Measurements from ENCODE around the gene RNFT2.

RNFT2 gene

DNA sequence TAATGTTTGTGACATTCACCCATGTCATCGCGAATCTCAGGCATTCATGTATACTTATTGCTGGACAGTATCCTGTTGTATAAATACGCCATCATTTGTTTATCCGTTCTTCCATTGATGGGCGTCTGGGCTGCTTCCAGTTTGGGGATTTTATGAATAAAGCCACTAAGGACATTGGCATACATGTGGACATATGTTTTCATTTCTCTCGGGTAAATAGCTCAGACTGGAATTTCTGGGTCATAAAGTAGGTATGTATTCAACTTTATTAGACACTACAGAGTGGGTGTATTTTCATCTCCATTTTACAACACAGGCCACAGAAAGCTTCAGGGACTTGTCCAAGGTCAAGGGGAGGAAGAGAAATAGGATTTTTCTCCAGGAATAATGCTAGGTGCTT is 94.2 kb downstream of the RNFT2 start:
- no peak for DNase-seq (ENCODE audit: low read depth in 2 of 2)

DNA sequence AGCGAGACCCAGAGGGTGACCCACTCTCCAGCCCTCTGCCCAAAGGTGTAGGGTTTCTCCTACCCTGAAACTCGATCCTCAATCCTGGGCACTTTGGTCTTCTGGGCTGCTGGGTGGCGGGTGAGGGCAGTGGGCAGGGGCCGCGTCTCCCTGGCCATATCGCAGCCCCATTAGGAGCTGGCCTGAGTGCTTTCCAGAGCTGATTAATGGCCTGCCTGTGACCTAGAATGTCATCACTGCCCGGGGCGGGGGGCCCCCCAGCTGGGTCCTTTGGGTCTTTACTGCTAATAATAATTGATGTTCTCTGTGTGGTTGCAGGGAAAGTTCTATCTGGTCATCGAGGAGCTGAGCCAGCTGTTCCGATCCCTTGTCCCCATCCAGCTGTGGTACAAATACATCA is 95.4 kb downstream of the RNFT2 start:
- no peak for DNase-seq (ENCODE audit: low read depth in 2 of 2)

DNA sequence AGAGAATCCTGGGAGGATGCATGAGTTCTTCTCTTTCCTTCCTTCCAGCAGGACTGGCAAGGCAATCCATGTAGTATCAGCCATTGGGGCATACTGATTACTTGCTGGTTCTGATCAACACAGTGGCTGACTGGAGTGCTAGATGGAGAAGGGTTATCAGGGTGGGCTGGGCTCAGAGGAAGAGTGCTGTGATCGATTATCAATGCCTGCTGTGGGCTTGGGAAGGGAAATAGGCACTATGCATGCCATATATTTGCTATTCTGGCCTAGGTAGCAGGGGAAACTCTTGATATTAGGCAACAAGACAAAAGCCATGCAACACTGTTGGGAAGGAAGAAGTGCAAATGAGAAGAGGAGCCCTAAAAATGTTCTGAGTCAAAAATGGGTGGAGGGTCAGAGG is 97.4 kb downstream of the RNFT2 start:
- DNase-seq (ENCODE audit: low read depth in 2 of 2), result no peak

DNA sequence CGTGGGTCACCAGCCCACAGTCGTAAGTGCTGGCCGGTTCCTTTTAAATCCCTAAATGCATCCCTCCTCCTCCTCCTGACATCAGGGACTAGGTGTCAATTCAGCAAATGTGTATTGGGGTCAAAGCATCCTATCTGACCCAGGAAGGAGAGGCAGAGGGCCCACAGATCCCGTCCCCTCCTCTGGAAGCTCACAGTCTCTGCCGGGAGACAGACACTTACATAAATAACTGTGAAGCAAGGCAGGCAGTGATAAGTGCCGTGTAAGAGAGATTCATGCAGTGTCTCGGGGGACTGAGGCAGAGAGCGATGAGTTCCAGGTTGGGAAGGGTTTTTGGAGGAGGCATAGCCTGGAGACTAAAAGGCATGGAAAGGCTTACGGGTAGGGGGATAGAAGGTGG is 99.0 kb downstream of the RNFT2 start:
- DNase-seq (ENCODE audit: low read depth in 2 of 2), result no peak

DNA sequence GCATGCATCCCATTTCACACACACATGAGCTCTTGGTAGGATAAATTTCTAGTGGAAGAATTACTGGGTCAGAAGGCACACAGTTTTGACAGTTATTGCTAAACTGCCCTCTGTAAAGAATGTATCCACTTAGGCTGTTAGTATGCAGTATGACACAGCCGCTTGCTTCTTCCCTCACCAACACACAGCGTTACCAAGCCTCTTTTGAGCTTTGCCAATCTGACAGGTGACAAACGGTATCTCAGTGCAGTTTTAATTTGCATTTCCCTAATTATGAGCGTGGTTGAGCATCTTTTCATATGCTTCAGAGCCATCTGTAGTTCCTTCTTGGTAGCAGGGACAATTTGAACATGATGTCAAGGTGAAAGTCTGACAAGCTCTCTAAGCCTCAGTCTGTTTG is 100.2 kb downstream of the RNFT2 start:
- DNase-seq (ENCODE audit: low read depth in 2 of 2), result no peak

DNA sequence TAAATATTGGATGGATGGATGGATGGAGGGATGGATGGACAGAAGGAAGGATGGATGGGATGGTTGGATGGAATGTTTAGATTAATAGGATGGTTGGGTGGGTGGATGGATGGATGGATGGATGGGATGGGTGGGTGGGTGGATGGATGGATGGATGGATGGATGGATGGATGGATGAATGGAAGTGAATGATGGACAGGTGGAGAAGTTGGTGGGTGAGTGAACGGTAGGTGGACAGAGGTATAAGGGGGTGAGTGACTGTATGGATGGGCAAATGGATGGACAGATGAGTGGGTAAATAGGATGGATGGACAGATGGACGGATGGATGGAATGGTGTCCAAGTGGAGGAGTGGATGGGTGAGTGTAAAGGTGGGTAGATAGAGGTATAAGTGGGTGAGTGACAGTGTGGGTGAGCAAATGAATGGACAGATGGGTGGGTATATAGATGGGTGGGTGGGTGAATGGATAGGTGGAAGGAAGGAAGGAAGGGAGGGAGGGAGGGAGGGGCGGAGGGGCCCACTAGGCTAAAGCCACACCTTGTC is 101.2 kb downstream of the RNFT2 start:
- no peak for DNase-seq (ENCODE audit: low read depth in 2 of 2)

DNA sequence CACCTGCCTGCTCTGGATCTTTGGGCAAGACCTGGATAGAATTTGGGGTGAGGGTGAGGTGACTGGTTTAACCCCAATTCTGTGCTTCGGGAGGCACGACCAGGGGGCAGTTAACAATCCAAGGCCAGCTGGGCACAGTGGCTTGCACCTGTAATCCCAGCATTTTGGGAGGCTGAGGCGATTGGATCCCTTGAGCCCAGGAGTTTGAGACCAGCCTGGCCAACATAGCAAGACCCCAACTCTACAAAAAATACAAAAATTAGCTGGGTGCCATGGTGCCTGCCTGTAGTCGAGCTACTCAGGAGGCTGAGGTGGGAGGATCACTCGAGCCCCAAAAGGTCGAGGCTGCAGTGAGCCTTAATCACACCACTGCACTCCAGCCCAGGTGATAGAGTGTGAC is 105.0 kb downstream of the RNFT2 start:
- DNase-seq (ENCODE audit: low read depth in 2 of 2), result no peak

DNA sequence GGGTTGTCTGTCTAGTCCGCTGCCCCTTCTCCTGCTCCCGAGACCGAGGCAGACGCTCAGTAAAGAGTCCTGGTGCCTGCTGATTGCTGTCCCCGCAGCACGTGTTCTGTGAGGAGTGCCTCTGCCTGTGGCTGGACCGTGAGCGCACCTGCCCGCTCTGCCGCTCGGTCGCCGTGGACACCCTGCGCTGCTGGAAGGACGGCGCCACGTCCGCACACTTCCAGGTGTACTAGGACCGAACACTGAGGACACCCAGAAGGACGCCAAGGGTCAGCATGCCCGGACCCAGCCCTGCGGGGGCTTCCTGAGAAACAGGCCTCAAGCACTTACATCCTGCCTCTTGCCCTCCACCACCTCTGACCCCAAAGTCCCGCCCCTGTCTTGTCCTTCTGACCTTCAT is 111.1 kb downstream of the RNFT2 start:
- no peak for DNase-seq (ENCODE audit: low read depth in 2 of 2)

DNA sequence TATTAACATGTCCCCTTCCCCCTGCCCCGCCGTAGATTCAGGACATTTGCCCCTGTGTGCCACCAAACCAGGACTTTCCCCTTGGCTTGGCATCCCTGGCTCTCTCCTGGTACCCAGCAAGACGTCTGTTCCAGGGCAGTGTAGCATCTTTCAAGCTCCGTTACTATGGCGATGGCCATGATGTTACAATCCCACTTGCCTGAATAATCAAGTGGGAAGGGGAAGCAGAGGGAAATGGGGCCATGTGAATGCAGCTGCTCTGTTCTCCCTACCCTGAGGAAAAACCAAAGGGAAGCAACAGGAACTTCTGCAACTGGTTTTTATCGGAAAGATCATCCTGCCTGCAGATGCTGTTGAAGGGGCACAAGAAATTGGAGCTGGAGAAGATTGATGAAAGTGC is 114.2 kb downstream of the RNFT2 start:
- DNase-seq (ENCODE audit: low read depth in 2 of 2), result no peak

DNA sequence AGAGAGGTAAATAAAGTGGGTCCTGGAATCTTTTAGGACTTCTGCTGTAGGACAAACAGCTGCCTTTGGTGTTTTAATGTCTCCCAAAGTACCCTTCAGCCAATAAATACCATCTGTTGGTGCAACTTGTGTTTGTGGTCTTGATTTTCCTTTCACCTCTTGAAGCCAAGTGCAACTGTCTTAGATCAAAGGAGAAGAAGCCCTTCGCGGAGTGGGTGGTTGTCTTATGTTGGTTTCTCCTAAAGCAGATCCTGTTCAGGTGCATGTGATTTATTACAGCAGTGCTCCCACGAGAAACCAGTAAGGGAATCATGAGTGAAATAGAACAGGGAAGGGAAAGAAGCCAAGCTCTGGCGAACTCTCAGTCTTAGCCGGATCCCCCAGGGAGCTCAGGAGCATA is 115.4 kb downstream of the RNFT2 start:
- no peak for DNase-seq (ENCODE audit: low read depth in 2 of 2)

DNA sequence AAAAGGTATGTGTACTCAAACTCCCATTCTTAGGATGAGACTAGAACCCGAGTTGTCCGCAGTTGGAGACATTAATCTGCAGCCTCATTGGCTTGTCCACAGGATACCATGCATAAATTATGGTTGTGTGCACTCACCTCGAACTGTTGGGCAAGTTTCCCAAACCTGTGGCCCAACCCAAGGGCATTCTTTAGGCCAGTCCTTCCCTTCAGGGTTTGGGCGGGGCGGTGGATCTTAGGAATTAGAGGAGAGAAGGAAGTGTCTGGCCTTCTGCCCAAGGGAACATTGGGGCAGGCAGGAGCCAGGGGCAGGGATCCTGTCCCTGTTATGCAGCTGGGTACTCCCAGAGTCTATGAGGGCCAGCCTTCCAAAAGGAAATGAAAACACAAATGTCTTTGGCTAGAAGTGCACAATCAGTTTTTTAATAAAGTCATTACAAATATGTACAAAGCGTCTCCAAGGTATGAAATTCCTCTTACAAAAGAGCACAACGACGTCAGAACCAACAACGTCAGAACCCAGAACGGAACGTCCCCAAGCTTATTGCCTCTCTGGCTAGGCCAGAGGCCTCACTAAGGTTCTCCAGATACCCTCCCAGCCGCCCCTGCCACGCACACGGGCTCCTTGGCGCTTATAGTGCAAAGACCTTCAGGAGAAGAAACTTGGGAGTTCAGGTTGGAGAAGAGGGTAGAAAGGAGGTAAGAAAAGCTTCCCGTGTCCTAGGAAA is 117.8 kb downstream of the RNFT2 start:
- no peak for DNase-seq (ENCODE audit: low read depth in 2 of 2)

DNA sequence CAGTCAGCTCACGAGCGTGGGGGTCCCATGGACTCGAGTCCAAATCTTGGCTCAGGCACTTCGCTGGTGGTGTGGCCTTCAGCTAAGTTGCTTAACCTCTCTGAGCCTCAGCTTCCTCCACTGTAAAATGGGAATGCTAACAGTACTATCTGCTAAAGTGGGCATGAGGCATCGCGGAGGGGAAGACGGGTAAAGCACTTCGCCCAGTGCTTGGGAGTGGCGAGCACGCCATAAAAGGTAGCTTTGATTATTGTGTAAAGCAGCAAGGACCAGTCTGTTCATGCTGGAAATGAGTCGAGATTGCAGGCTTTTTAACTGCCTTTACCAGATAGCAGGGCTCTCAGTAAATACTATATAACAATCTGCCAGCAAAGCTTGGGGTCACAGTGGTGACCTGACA is 118.6 kb downstream of the RNFT2 start:
- no peak for DNase-seq (ENCODE audit: low read depth in 2 of 2)

DNA sequence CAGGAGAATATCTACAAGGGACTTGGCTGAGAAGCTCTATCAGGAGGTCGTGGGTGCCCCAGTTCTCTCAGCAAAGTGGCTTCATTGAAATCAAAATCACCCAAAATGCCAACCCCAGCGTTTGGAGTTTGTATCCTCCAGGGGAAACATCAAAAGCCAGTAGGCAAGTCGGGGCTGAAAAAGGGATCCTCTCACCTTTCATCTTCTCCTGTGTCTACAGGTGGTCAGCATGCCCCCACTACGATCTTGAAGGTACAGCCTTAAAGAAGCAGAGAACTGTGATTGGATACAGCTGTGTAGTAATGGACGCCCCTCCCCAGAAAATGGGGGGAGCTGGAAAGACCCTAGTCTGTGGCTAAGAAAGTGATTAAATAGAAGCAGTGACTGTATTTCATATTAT is 121.0 kb downstream of the RNFT2 start:
- DNase-seq (ENCODE audit: low read depth in 2 of 2), result no peak

DNA sequence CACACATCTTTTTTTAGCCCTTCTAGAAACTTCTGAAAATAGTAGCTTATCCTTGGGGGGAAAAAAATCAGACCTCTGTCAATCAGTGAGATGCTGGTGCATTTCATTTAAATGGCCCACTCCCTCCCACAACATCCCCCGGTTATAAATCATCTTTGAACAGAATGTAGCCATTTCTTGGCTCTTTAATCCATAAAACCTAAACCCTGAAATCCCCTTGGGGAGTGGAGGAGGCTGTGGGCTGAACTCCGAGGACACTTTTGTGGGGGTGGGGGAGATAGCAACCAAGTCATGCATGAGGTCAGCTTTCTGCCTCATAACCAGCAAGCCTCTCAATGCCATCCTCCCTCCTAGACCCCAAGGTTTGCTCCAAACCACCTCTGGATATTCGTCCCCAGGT is 122.1 kb downstream of the RNFT2 start:
- DNase-seq (ENCODE audit: low read depth in 2 of 2), result no peak

DNA sequence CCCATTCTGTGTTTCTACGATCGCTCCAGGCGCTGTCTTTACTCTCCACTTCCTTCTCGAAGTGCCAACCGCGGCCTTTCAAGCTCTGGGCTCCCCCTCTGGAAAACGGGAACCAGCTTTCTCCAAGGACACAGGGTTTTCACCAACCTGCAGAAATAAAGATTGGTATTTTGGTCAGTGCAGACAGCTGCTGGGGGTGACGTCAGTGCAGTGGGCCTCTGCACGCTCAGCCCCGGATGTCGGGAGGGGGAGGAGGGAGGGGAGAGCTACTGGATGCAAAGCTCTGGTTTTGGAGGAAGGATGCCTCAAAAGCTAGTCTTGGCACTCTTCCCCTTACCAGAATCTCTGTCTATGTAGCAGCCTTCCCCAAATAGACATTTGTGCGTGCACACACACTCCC is 123.2 kb downstream of the RNFT2 start:
- DNase-seq (ENCODE audit: low read depth in 2 of 2), result no peak

DNA sequence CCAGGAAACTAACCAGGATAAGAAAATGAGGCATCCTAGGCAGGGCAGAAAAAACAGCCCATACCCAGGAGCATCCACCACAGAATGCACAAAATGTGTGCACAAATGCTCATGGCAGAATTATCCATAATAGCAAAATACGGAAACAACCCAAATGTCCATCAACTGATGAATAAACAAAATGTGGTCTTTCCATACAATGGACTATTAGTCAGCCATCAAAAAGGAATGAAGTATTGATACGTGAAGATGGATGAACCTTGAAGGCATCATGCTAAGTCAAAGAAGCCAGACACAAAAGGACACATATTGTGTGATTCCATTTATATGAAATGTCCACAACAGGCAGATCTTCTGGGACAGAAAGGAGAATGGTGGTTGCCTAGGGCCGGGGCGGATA is 124.1 kb downstream of the RNFT2 start:
- no peak for DNase-seq (ENCODE audit: low read depth in 2 of 2)

DNA sequence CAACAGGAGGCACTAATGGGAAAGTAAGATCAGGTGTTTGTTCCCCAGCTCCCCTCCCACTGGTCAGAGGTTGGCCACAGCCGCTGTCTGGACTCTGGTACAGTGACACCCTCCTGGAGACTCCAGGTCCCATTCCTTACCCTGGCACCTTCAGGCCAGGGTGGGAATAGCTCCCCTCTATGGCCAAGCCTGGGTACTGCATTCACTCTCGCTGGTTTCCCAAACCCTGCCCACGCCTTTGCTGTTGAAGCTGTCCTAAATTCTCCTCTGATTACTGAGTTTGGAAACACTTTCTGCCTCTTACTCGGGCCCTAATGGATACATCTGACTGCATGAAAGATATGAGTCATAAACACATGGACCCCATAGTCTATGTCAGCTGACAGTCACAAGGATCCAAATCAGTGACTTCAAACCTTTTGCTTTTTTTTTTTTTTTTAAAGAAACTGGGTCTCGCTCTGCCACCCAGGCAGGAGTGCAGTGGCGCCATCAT is 125.2 kb downstream of the RNFT2 start:
- DNase-seq (ENCODE audit: low read depth in 2 of 2), result no peak

DNA sequence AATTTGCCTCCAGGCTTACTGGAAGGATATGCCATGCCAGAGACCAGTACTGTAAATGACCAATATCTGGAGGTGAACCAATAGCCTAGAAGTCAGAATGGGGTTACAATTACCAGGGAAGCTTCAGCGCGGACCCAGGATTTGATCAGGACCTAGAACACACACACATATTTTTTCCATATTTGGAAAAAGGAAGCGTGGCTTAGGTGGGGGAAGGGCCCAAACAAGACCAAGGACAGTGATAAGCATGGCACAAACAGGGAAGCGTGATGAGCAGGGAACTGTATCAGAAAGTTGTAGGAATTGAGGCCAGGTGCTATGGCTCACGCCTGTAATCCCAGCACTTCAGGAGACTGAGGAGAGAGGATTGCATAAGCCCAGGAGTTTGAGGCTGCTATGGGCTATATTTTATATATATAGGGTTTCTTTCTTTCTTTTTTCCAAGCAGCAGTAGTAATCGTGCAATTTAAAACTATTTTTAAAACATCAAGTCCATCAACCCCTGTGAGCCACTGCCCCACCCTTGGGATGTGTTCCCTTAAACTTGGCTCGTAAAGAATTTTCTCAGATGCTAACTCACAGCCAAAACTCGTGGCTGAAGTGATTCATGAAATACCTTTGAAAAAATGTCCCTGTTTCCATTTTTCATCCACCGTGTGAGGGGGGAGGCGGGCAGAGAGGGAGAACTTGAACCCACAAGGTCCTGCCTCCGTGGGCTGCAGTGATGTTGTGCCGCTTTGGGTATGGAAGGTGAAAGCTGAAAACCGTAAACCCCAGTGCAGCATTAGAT is 126.5 kb downstream of the RNFT2 start:
- DNase-seq (ENCODE audit: low read depth in 2 of 2), result no peak

DNA sequence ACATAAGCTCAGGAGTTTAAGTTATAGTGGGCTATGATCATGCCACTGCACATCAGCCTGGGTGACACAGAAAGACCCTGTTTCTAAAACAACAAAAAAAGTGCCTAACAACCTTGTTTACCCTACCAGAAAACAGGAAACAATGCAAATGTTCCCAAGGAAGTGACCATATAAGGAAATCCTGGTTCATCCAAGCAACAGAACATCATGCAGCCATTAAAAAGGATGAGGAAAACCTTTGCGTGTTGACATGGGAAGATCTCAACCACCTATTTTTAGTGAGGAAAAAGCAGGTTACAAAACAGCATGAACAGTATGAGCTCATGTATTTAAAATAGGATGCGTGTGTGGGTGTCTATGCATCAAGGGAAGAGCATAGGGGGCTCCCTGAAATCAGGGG is 129.4 kb downstream of the RNFT2 start:
- DNase-seq (ENCODE audit: low read depth in 2 of 2), result no peak

DNA sequence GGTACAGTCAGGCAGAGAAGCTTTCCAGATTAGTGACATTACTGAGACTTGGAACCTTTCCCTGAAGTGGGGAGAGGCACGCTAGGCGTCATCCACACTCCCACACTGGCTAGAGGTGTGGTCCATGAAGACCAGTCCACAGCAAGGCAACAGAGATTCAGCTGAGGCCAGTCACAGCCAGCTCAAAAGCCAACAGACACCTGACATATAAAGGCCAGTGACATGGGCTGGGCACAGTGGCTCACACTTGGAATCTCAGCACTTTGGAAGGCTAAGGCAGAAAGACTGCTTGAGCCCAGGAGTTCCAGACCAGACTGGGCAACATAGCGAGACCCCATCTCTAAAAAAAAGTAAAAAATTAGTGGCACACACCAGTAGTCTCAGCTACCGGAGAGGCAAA is 132.2 kb downstream of the RNFT2 start:
- DNase-seq (ENCODE audit: low read depth in 2 of 2), result no peak

DNA sequence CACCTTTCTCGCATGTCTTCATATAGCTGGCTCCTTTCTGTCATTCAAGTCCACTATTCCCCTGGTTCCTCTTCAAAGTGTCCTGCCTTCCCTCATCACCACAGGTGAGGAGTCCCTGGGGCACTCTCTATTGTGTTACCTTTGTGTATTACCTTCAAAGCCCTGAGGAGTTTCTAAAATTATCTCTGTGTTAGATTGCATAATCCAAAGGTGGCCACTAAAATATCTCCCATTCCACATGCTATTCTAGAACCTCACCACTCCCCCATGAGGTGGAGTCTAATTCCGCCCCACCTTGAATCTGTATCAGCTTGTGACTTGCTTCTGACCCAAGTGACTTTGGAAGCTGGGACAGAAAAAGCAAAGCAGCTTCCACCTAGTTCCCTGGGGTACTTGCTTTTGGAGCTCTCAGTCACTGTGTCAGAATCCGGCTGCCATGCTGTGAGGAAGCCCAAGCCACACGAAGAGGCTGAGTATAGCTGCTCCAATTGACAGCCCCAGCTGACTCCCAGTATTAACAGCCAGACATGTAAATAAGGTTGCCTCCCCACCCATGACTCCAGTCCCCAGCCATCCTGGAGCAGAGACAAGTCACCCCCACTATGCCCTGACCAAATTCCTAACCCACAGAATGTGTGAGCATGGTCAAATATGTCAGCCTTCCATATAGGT is 136.3 kb downstream of the RNFT2 start:
- DNase-seq (ENCODE audit: low read depth in 2 of 2), result no peak

DNA sequence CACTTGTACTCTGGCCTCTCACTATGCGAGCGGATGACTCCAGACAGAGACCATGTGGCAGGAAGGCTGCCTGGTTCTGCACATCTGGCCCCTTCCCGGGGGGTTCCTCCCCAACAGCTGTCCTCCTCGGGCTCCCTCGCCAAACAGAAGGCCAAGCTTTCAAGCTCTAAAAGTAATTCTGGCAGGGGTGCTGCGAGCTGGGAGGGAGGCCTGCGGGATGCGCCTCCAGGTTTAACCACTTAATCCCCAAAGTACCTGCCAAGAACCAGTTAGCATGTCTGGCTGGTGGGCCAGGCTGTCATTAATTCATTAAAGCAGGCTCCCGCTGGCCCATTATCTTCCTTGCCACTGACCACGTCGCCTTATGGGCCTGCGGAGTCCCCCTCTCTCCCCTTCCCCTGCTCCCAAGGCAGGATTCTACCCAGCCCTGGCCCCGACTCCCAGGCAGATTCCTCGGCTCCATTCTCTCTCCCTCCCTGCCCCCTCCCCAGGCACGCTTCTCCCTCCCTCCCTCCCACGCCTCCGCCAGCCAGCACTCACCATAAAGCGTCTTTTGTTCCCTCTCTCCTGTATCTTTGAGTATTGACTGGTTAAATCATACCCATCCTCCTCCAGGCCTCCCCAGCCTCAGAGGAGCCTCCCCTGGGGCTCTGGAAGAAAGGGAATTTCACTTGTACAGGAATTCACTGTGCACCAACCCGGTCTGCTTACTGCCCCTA is 138.2 kb downstream of the RNFT2 start:
- DNase-seq (ENCODE audit: low read depth in 2 of 2), result no peak

Data from stimulated activated CD4-positive, alpha-beta T cell treated with anti-CD3 and anti-CD28 coated beads, Interleukin-1b, Interleukin-23, amount 100 ng/mL, for 1 hour (primary cell).